Mammary epithelial cell (primary cell): ENCODE data around the gene EPB41L1.

ENCODE experiments used
- EZH2 ChIP-seq: IDR thresholded peaks from 2 replicates; pipeline ENCODE4 v1.6.1; 2012; ENCODE audit warnings: low read length, inconsistent platforms, borderline replicate concordance
- TF ChIP-seq, protein P1 (sequence below), 2 donors: IDR thresholded peaks in 1 of 2; conservative IDR thresholded peaks in 1 of 2; 2 replicates each; pipeline ENCODE4 v1.5.1; 2011 to 2012; ENCODE audit warnings: inconsistent platforms in 2 of 2, low read length in 2 of 2, mild to moderate bottlenecking in 2 of 2, control low read depth in 1 of 2, low read depth in 1 of 2; ENCODE audit not compliant: insufficient read depth in 1 of 2; ENCODE audit errors: extremely low read depth in 1 of 2

DNA sequence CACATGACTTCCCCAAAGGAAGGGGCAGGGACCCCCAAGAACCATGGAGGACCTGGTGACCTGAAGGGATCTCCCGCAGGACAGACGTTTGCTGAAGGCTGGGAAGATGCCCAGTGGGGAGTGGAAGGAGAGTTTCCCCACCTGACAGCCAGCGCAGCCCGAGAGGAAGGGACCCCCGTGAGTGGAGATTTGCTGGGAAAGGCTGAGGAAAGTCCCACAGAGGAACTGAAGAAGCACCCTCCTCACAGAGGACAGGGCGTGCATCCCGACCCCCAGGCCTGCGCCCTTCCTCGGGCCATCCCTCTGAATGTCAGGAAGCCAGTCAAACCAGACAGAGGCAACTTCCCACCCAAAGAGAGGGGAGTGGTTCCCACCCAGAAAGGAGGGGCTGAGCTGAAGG, 52.1 kb downstream of the EPB41L1 start:
- TF ChIP-seq EZH2: no peak
- TF ChIP-seq, protein P1, sequence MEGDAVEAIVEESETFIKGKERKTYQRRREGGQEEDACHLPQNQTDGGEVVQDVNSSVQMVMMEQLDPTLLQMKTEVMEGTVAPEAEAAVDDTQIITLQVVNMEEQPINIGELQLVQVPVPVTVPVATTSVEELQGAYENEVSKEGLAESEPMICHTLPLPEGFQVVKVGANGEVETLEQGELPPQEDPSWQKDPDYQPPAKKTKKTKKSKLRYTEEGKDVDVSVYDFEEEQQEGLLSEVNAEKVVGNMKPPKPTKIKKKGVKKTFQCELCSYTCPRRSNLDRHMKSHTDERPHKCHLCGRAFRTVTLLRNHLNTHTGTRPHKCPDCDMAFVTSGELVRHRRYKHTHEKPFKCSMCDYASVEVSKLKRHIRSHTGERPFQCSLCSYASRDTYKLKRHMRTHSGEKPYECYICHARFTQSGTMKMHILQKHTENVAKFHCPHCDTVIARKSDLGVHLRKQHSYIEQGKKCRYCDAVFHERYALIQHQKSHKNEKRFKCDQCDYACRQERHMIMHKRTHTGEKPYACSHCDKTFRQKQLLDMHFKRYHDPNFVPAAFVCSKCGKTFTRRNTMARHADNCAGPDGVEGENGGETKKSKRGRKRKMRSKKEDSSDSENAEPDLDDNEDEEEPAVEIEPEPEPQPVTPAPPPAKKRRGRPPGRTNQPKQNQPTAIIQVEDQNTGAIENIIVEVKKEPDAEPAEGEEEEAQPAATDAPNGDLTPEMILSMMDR (conservative IDR thresholded peaks at IDR 0.05 in 1 of 2, IDR thresholded peaks at IDR 0.05 in 1 of 2; ENCODE audit: extremely low read depth in 1 of 2, insufficient read depth in 1 of 2, low read depth in 1 of 2, low read length in 2 of 2): no peak
